SU-DHL-6 (cell line): ENCODE measurements around the gene NT5DC3.

Experiments used
- EZH2phosphoT487 ChIP-seq: fragments of 200-600 bp; sonication (generic), shearing (Covaris generic); conservative IDR thresholded peaks from 2 replicates; pipeline ENCODE4 v1.6.1; 2018; ENCODE audit warnings: mild to moderate bottlenecking, antibody characterized with exemption, low read length, moderate library complexity, mixed read lengths
- TF ChIP-seq, protein P1 (sequence below): fragments of 200-600 bp; sonication (generic); IDR thresholded peaks from one replicate; pipeline ENCODE4 v1.5.1; 2017; ENCODE audit warnings: antibody characterized with exemption, mild to moderate bottlenecking, low read length, moderate library complexity; ENCODE audit not compliant: insufficient read depth, poor library complexity, severe bottlenecking

DNA sequence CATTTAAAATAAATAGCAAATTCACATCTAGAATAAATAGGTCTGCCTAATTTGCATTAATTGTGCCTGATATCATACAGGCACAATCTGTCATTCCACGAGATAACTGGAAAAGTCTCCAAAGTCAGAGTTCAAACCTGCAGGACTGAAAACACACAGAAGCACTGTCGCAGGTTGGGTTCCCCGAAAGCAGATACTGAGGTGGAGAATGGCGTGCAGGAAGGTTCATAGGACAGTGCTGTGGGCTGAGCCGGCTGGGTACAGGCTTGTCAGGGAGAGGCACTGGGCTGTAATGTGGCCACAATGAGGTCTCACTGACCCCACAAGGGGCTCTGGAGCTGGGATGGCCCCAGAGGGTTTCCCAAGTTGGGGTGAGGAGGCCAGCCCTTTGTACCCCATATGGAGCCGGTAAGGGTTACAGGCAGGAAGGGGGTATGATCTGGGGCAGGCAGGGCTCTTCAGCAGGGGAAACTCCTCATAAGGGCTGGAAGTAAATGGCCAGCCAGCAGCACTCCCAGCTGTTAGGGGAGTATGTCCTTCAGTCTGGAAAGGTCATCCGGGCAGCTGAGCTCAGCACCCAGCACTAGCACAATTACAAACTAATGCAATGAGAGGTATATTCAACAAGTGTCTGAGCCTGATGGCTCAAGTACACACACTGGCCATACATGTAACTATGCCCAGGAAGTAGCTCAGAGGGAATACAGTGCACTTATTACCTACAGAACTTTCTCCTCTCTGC lies 68.5 kb downstream of the NT5DC3 start:
- TF ChIP-seq, protein P1, sequence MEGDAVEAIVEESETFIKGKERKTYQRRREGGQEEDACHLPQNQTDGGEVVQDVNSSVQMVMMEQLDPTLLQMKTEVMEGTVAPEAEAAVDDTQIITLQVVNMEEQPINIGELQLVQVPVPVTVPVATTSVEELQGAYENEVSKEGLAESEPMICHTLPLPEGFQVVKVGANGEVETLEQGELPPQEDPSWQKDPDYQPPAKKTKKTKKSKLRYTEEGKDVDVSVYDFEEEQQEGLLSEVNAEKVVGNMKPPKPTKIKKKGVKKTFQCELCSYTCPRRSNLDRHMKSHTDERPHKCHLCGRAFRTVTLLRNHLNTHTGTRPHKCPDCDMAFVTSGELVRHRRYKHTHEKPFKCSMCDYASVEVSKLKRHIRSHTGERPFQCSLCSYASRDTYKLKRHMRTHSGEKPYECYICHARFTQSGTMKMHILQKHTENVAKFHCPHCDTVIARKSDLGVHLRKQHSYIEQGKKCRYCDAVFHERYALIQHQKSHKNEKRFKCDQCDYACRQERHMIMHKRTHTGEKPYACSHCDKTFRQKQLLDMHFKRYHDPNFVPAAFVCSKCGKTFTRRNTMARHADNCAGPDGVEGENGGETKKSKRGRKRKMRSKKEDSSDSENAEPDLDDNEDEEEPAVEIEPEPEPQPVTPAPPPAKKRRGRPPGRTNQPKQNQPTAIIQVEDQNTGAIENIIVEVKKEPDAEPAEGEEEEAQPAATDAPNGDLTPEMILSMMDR: no peak
- TF ChIP-seq EZH2phosphoT487: no peak
